ENCODE results near the gene TIMM22. TPM values are rescaled to one million over a fixed set of nuclear protein-coding genes. Genes with fewer than 3 reads are reported as not detected.
"Not testable (repeated sequence)": the region's sequence is repeated elsewhere in the genome, so short reads cannot be mapped to it uniquely, and the experiment has no call there.

Gene TIMM22
- total RNA-seq, 5 donors from 2014 or later (not counting 1 experiment from before 2014, with no cell fraction given): 8.9 to 13.2 (median 11.4) TPM

- POLR2A ChIA-PET: no interaction called here
- H3K4me1 ChIP-seq (ENCODE audit: control insufficient read depth in 1 of 2, extremely low read depth in 1 of 2, insufficient read depth in 2 of 2, low read length in 2 of 2): no peaks in the 10 kb centered on the region
- H3K27me3 ChIP-seq (replicated peaks in 1 of 2; ENCODE audit: control insufficient read depth in 2 of 2, extremely low read depth in 1 of 2, insufficient read depth in 2 of 2, low read length in 1 of 2): no peaks in the 10 kb centered on the region
- H3K27ac ChIP-seq (ENCODE audit: low read length): no peak overlapping the region
- CTCF ChIA-PET: no interaction called here
- Mint-ChIP-seq H3K9me3 (no peaks in the 10 kb centered on the region), H3K27ac (no peak overlapping the region), H3K4me3 (no peak overlapping the region), H3K36me3 (peaks cover 25% of the 10 kb centered on the region), H3K4me1 (peaks cover 3 to 10% (median 4%) of the 10 kb centered on the region in 3 donors), H3K27me3 (no peaks in the 10 kb centered on the region)
- 97% methylated on average over 7 of the region's 9 CpGs for WGBS (ENCODE audit: insufficient coverage)
- ATAC-seq (replicated peaks in 1 of 4): no peak
- H3K9me3 ChIP-seq: no peaks in the 10 kb centered on the region
- peaks cover 2 to 29% of the 10 kb centered on the region in 2 donors for H3K36me3 ChIP-seq (ENCODE audit: control insufficient read depth in 2 of 2, extremely low read depth in 1 of 2, insufficient read depth in 1 of 2, low read length in 1 of 2)
- no peak for DNase-seq
- no peak overlapping the region for H3K4me3 ChIP-seq (ENCODE audit: control insufficient read depth in 1 of 2, extremely low read depth in 1 of 2, low read length in 1 of 2)
These were observed 48.5 kb downstream of the TIMM22 start for GRCh38 chr17:1045456-1045855.

GRCh38 chr17:1047177-1047878 is 50.4 kb downstream of the TIMM22 start:
- Mint-ChIP-seq H3K27ac (no peak overlapping the region), H3K27me3 (no peaks in the 10 kb centered on the region), H3K9me3 (no peaks in the 10 kb centered on the region), H3K4me3 (no peak overlapping the region), H3K36me3 (peaks cover 20% of the 10 kb centered on the region), H3K4me1 (peaks cover 3 to 10% (median 4%) of the 10 kb centered on the region in 3 donors)
- Histone ChIP-seq H3K36me3 (ENCODE audit: control insufficient read depth in 2 of 2, extremely low read depth in 1 of 2, insufficient read depth in 1 of 2, low read length in 1 of 2) (peaks cover 2 to 24% of the 10 kb centered on the region in 2 donors), H3K4me1 (ENCODE audit: control insufficient read depth in 1 of 2, extremely low read depth in 1 of 2, insufficient read depth in 2 of 2, low read length in 2 of 2) (peaks cover 0 to 5% of the 10 kb centered on the region in 2 experiments), H3K27ac (ENCODE audit: low read length) (no peak overlapping the region), H3K9me3 (no peaks in the 10 kb centered on the region), H3K27me3 (replicated peaks in 1 of 2; ENCODE audit: control insufficient read depth in 2 of 2, extremely low read depth in 1 of 2, insufficient read depth in 2 of 2, low read length in 1 of 2) (no peaks in the 10 kb centered on the region), H3K4me3 (ENCODE audit: control insufficient read depth in 1 of 2, extremely low read depth in 1 of 2, low read length in 1 of 2) (no peak overlapping the region)
- POLR2A ChIA-PET: no interaction called here
- ATAC-seq (replicated peaks in 1 of 4): no peak
- 95% methylated on average over 18 of the region's 21 CpGs for WGBS (ENCODE audit: insufficient coverage)
- no peak for DNase-seq
- CTCF ChIA-PET: no interaction called here

- DNase-seq: no peak
- peaks cover 3 to 10% (median 4%) of the 10 kb centered on the region in 3 donors for H3K4me1 Mint-ChIP-seq
- no peaks in the 10 kb centered on the region for H3K27me3 Mint-ChIP-seq
- Histone ChIP-seq H3K27ac (ENCODE audit: low read length) (no peak overlapping the region), H3K9me3 (no peaks in the 10 kb centered on the region), H3K27me3 (replicated peaks in 1 of 2; ENCODE audit: control insufficient read depth in 2 of 2, extremely low read depth in 1 of 2, insufficient read depth in 2 of 2, low read length in 1 of 2) (no peaks in the 10 kb centered on the region), H3K4me1 (ENCODE audit: control insufficient read depth in 1 of 2, extremely low read depth in 1 of 2, insufficient read depth in 2 of 2, low read length in 2 of 2) (peaks cover 0 to 5% of the 10 kb centered on the region in 2 experiments), H3K4me3 (ENCODE audit: control insufficient read depth in 1 of 2, extremely low read depth in 1 of 2, low read length in 1 of 2) (no peak overlapping the region), H3K36me3 (ENCODE audit: control insufficient read depth in 2 of 2, extremely low read depth in 1 of 2, insufficient read depth in 1 of 2, low read length in 1 of 2) (peaks cover 2 to 24% of the 10 kb centered on the region in 2 donors)
- H3K9me3 Mint-ChIP-seq: no peaks in the 10 kb centered on the region
- no peak for ATAC-seq (replicated peaks in 1 of 4)
- ChIA-PET POLR2A (no interaction called here), CTCF (no interaction called here)
- no peak overlapping the region for H3K4me3 Mint-ChIP-seq
- H3K27ac Mint-ChIP-seq: no peak overlapping the region
- peaks cover 14% of the 10 kb centered on the region for H3K36me3 Mint-ChIP-seq
- 95% methylated on average over 12 of the region's 20 CpGs for WGBS (ENCODE audit: insufficient coverage)
These were observed 51.0 kb downstream of the TIMM22 start for GRCh38 chr17:1047879-1048470.

- POLR2A ChIA-PET; ATAC-seq (replicated peaks in 1 of 4); H3K4me3 Mint-ChIP-seq; H3K4me3 ChIP-seq (ENCODE audit: control insufficient read depth in 1 of 2, extremely low read depth in 1 of 2, low read length in 1 of 2); H3K9me3 Mint-ChIP-seq; DNase-seq; H3K27me3 ChIP-seq (replicated peaks in 1 of 2; ENCODE audit: control insufficient read depth in 2 of 2, extremely low read depth in 1 of 2, insufficient read depth in 2 of 2, low read length in 1 of 2); H3K4me1 ChIP-seq (ENCODE audit: control insufficient read depth in 1 of 2, extremely low read depth in 1 of 2, insufficient read depth in 2 of 2, low read length in 2 of 2); H3K27me3 Mint-ChIP-seq; H3K27ac ChIP-seq (ENCODE audit: low read length); H3K27ac Mint-ChIP-seq; CTCF ChIA-PET; H3K9me3 ChIP-seq; H3K4me1 Mint-ChIP-seq: not testable (repeated sequence)
- H3K36me3 Mint-ChIP-seq: peaks cover 14% of the 10 kb centered on the region
- H3K36me3 ChIP-seq (ENCODE audit: control insufficient read depth in 2 of 2, extremely low read depth in 1 of 2, insufficient read depth in 1 of 2, low read length in 1 of 2): peaks cover 2 to 24% of the 10 kb centered on the region in 2 donors
- 98% methylated on average over 29 of the region's 49 CpGs for WGBS (ENCODE audit: insufficient coverage)
These were observed 51.7 kb downstream of the TIMM22 start for GRCh38 chr17:1048516-1049115.

- no peak overlapping the region for H3K27ac Mint-ChIP-seq
These were observed 52.7 kb downstream of the TIMM22 start for GRCh38 chr17:1049446-1050225.

GRCh38 chr17:1050246-1050995 is 53.5 kb downstream of the TIMM22 start:
- peaks cover 13% of the 10 kb centered on the region for H3K36me3 Mint-ChIP-seq
- Histone ChIP-seq H3K27me3 (replicated peaks in 1 of 2; ENCODE audit: control insufficient read depth in 2 of 2, extremely low read depth in 1 of 2, insufficient read depth in 2 of 2, low read length in 1 of 2) (no peaks in the 10 kb centered on the region), H3K36me3 (ENCODE audit: control insufficient read depth in 2 of 2, extremely low read depth in 1 of 2, insufficient read depth in 1 of 2, low read length in 1 of 2) (peaks cover 2 to 33% of the 10 kb centered on the region in 2 donors), H3K9me3 (no peaks in the 10 kb centered on the region), H3K4me3 (ENCODE audit: control insufficient read depth in 1 of 2, extremely low read depth in 1 of 2, low read length in 1 of 2) (no peak overlapping the region), H3K4me1 (ENCODE audit: control insufficient read depth in 1 of 2, extremely low read depth in 1 of 2, insufficient read depth in 2 of 2, low read length in 2 of 2) (peaks cover 0 to 5% of the 10 kb centered on the region in 2 experiments), H3K27ac (ENCODE audit: low read length) (no peak overlapping the region)
- DNase-seq (no peak), ATAC-seq (replicated peaks in 1 of 4) (no peak)
- H3K27me3 Mint-ChIP-seq: no peaks in the 10 kb centered on the region
- 96% methylated on average over 16 of the region's 22 CpGs for WGBS (ENCODE audit: insufficient coverage)
- H3K9me3 Mint-ChIP-seq: no peaks in the 10 kb centered on the region
- peaks cover 0 to 6% (median 0%) of the 10 kb centered on the region in 3 donors for H3K4me1 Mint-ChIP-seq
- POLR2A ChIA-PET: no interaction called here
- CTCF ChIA-PET: no interaction called here
- H3K27ac Mint-ChIP-seq: no peak overlapping the region
- no peak overlapping the region for H3K4me3 Mint-ChIP-seq

More at GRCh38 chr17:1049446-1050225, 52.7 kb downstream of the TIMM22 start:
- no peaks in the 10 kb centered on the region for H3K9me3 ChIP-seq
- DNase-seq: no peak
- Mint-ChIP-seq H3K36me3 (peaks cover 12% of the 10 kb centered on the region), H3K27me3 (no peaks in the 10 kb centered on the region), H3K4me1 (peaks cover 1 to 10% (median 3%) of the 10 kb centered on the region in 3 donors), H3K9me3 (no peaks in the 10 kb centered on the region), H3K4me3 (no peak overlapping the region)
- ChIA-PET POLR2A (no interaction called here), CTCF (no interaction called here)
- ATAC-seq (replicated peaks in 1 of 4): no peak
- 96% methylated on average over 26 of the region's 28 CpGs for WGBS (ENCODE audit: insufficient coverage)
- peaks cover 0 to 5% of the 10 kb centered on the region in 2 experiments for H3K4me1 ChIP-seq (ENCODE audit: control insufficient read depth in 1 of 2, extremely low read depth in 1 of 2, insufficient read depth in 2 of 2, low read length in 2 of 2)
- H3K27me3 ChIP-seq (replicated peaks in 1 of 2; ENCODE audit: control insufficient read depth in 2 of 2, extremely low read depth in 1 of 2, insufficient read depth in 2 of 2, low read length in 1 of 2): no peaks in the 10 kb centered on the region
- no peak overlapping the region for H3K27ac ChIP-seq (ENCODE audit: low read length)
- no peak overlapping the region for H3K4me3 ChIP-seq (ENCODE audit: control insufficient read depth in 1 of 2, extremely low read depth in 1 of 2, low read length in 1 of 2)
- H3K36me3 ChIP-seq (ENCODE audit: control insufficient read depth in 2 of 2, extremely low read depth in 1 of 2, insufficient read depth in 1 of 2, low read length in 1 of 2): peaks cover 2 to 30% of the 10 kb centered on the region in 2 donors

Measured in T-cell (primary cell).